ENCODE data around the gene B9D1. TPM values are rescaled to one million over a fixed set of nuclear protein-coding genes. Genes with fewer than 3 reads are reported as not detected.

Gene B9D1
- total and polyA plus RNA-seq, 12 donors = 5.3 to 18.8 (median 10.4) TPM

- no peak overlapping the region for H3K4me3 ChIP-seq
- TF ChIP-seq CTCF (IDR thresholded peaks at IDR 0.05) = no peak
- peaks cover 0 to 18% (median 10%) of the 10 kb centered on the region in 9 donors for H3K4me1 ChIP-seq
- H3K9me3 ChIP-seq = no peaks in the 10 kb centered on the region
- peaks cover 0 to 15% (median 0%) of the 10 kb centered on the region in 7 donors for H3K27me3 ChIP-seq
- no peak for ATAC-seq
- no peak overlapping the region for H3K27ac ChIP-seq
- 85 to 86% methylated on average over 6 of the region's 6 CpGs for WGBS, 2 donors
- H3K36me3 ChIP-seq = peaks cover 0 to 71% (median 7%) of the 10 kb centered on the region in 9 donors
- intact Hi-C loops (cut with DNase I) = no loop called here
- DNase-seq = no peak
Measured at GRCh38 chr17:19332371-19333131, 30.0 kb downstream of the B9D1 start.

- WGBS, 2 donors = 88 to 89% methylated on average over 13 of the region's 13 CpGs
- Histone ChIP-seq H3K27ac (no peak overlapping the region), H3K27me3 (peaks cover 0 to 15% (median 0%) of the 10 kb centered on the region in 7 donors), H3K9me3 (no peaks in the 10 kb centered on the region), H3K36me3 (peaks cover 0 to 79% (median 7%) of the 10 kb centered on the region in 9 donors), H3K4me3 (no peak overlapping the region), H3K4me1 (peaks cover 0 to 11% (median 4%) of the 10 kb centered on the region in 9 donors)
- TF ChIP-seq CTCF (IDR thresholded peaks at IDR 0.05) = no peak
- intact Hi-C loops (cut with DNase I) = no loop called here
- no peak for ATAC-seq
- DNase-seq = no peak
Measured at GRCh38 chr17:19331543-19332245, 30.8 kb downstream of the B9D1 start.

- ATAC-seq (no peak), DNase-seq (no peak)
- H3K27me3 ChIP-seq = peaks cover 0 to 15% (median 0%) of the 10 kb centered on the region in 7 donors
- H3K27ac ChIP-seq = no peak overlapping the region
- intact Hi-C loops (cut with DNase I) = no loop called here
- H3K4me1 ChIP-seq = peaks cover 0 to 11% (median 3%) of the 10 kb centered on the region in 9 donors
- H3K9me3 ChIP-seq = peaks cover 0 to under 1% (median 0%) of the 10 kb centered on the region in 11 donors
- no peak overlapping the region for H3K4me3 ChIP-seq
- WGBS, 2 donors = 77 to 79% methylated on average over 4 of the region's 4 CpGs
- no peak for TF ChIP-seq CTCF (IDR thresholded peaks at IDR 0.05)
- peaks cover 0 to 81% (median 7%) of the 10 kb centered on the region in 9 donors for H3K36me3 ChIP-seq
Measured at GRCh38 chr17:19331134-19331533, 31.4 kb downstream of the B9D1 start.

GRCh38 chr17:19330271-19330670 is 32.3 kb downstream of the B9D1 start:
- Histone ChIP-seq H3K36me3 (peaks cover 0 to 81% (median 7%) of the 10 kb centered on the region in 9 donors), H3K27ac (no peak overlapping the region), H3K4me1 (peaks cover 0 to 11% (median 3%) of the 10 kb centered on the region in 9 donors), H3K27me3 (peaks cover 0 to 7% (median 0%) of the 10 kb centered on the region in 7 donors), H3K4me3 (no peak overlapping the region), H3K9me3 (peaks cover 0 to 10% (median 0%) of the 10 kb centered on the region in 11 donors)
- 79 to 83% methylated on average over 3 of the region's 3 CpGs for WGBS, 2 donors
- TF ChIP-seq CTCF (IDR thresholded peaks at IDR 0.05) = no peak
- DNase-seq = no peak
- ATAC-seq = no peak
- intact Hi-C loops (cut with DNase I) = no loop called here
